IMR-90 (cell line): ENCODE measurements around the gene A4GALT. TPM values are rescaled to one million over a fixed set of nuclear protein-coding genes. Genes with fewer than 3 reads are reported as not detected.

Experiments
- ATAC-seq: fragments of 200-7000 bp; cut with Tn5 transposase; 2 replicates; pipeline ENCODE4 v1.9.1; 2020; ENCODE audit warnings: low read depth, mild to moderate bottlenecking, moderate library complexity
- BruUV-seq: library from RNA; stranded (reverse); fragments of 400-500 nt; replicated peaks from 2 replicates; lab custom pipeline; 2021; lab: Mats Ljungman, UMichigan
- CTCF ChIA-PET: fragments of 300-600 bp; formaldehyde crosslinking; extraction: SDS; loops from one replicate; lab custom pipeline; 2021; ENCODE audit warnings: antibody characterized with exemption; lab: Yijun Ruan, JAX
- POLR2A ChIA-PET: fragments of 300-600 bp; sonication (Branson Sonifier 250); formaldehyde crosslinking; loops from one replicate; lab custom pipeline; 2022; ENCODE audit warnings: antibody characterized with exemption; ENCODE audit not compliant: unreplicated experiment; lab: Charles Lee
- DNase-seq: peaks from one replicate; pipeline ENCODE4 v3.0.0; 2013
- H2AFZ ChIP-seq: replicated peaks from 2 replicates; pipeline ENCODE3; 2013; ENCODE audit warnings: low read length, mild to moderate bottlenecking; ENCODE audit not compliant: poor library complexity
- H2AK5ac ChIP-seq: 2 replicates; pipeline ENCODE4 v1.6.1; 2013; ENCODE audit warnings: low read depth, low read length, inconsistent platforms
- H2AK9ac ChIP-seq: replicated peaks from 2 replicates; pipeline ENCODE3; 2013; ENCODE audit warnings: mild to moderate bottlenecking, low read depth, low read length, moderate library complexity; ENCODE audit not compliant: poor library complexity
- H2BK120ac ChIP-seq: 2 replicates; pipeline ENCODE4 v1.6.1; 2013; ENCODE audit warnings: low read depth, low read length, inconsistent platforms
- H2BK15ac ChIP-seq: 3 replicates; pipeline ENCODE4 v1.6.1; 2013; ENCODE audit warnings: low read depth, low read length, inconsistent platforms
- H2BK20ac ChIP-seq: 2 replicates; pipeline ENCODE4 v1.6.1; 2013; ENCODE audit warnings: low read depth, mild to moderate bottlenecking, inconsistent platforms, low read length, moderate library complexity
- H2BK5ac ChIP-seq: 2 replicates; pipeline ENCODE4 v1.6.1; 2013; ENCODE audit warnings: mild to moderate bottlenecking, low read depth, low read length, inconsistent platforms; ENCODE audit not compliant: poor library complexity, severe bottlenecking
- H3K14ac ChIP-seq: replicated peaks from 2 replicates; pipeline ENCODE4 v1.6.1; 2013; ENCODE audit warnings: low read depth, low read length, inconsistent platforms
- H3K18ac ChIP-seq: 2 replicates; pipeline ENCODE4 v1.6.1; 2013; ENCODE audit warnings: low read depth, low read length, control low read depth
- H3K23ac ChIP-seq: 2 replicates; pipeline ENCODE4 v1.6.1; 2013; ENCODE audit warnings: low read depth, low read length, inconsistent platforms
- H3K27ac ChIP-seq: 2 replicates; pipeline ENCODE4 v1.5.1; 2013; ENCODE audit warnings: mild to moderate bottlenecking, control low read depth, low read length; ENCODE audit not compliant: insufficient read depth
- H3K27me3 ChIP-seq: 2 replicates; pipeline ENCODE4 v1.6.1; 2013; ENCODE audit warnings: low read length; ENCODE audit not compliant: control insufficient read depth, insufficient read depth
- H3K36me3 ChIP-seq: 2 replicates; pipeline ENCODE4 v1.6.1; 2013; ENCODE audit warnings: low read length, mixed read lengths; ENCODE audit not compliant: control insufficient read depth, insufficient read depth
- H3K4ac ChIP-seq: 2 replicates; pipeline ENCODE4 v1.6.1; 2013; ENCODE audit warnings: low read depth, low read length, inconsistent platforms
- H3K4me1 ChIP-seq: 2 replicates; pipeline ENCODE4 v1.6.1; 2013; ENCODE audit warnings: low read length, mixed read lengths; ENCODE audit not compliant: control insufficient read depth, insufficient read depth
- H3K4me2 ChIP-seq: 2 replicates; pipeline ENCODE4 v1.6.1; 2013; ENCODE audit warnings: low read depth, mild to moderate bottlenecking, control low read depth, low read length, moderate library complexity
- H3K4me3 ChIP-seq: 2 replicates; pipeline ENCODE4 v1.5.1; 2013; ENCODE audit warnings: low read depth, mild to moderate bottlenecking, control low read depth, low read length, moderate library complexity; ENCODE audit not compliant: insufficient read depth
- H3K56ac ChIP-seq: 2 replicates; pipeline ENCODE4 v1.6.1; 2013; ENCODE audit warnings: low read length, inconsistent platforms; ENCODE audit not compliant: insufficient read depth; ENCODE audit errors: extremely low read depth
- H3K79me1 ChIP-seq, 2 experiments: 2 replicates each; pipeline ENCODE4 v1.6.1; 2013; ENCODE audit warnings: low read length in 2 of 2, inconsistent platforms in 1 of 2, low read depth in 1 of 2
- H3K9ac ChIP-seq: 2 replicates; pipeline ENCODE4 v1.6.1; 2013; ENCODE audit warnings: low read depth, low read length, control low read depth
- H3K9me1 ChIP-seq: 2 replicates; pipeline ENCODE4 v1.6.1; 2013; ENCODE audit warnings: low read length, inconsistent platforms; ENCODE audit not compliant: insufficient read depth
- H3K9me3 ChIP-seq: 2 replicates; pipeline ENCODE4 v1.6.1; 2013; ENCODE audit warnings: low read length; ENCODE audit not compliant: control insufficient read depth, insufficient read depth
- H4K20me1 ChIP-seq: 2 replicates; pipeline ENCODE4 v1.6.1; 2013; ENCODE audit warnings: low read length, inconsistent platforms; ENCODE audit not compliant: insufficient read depth
- H4K5ac ChIP-seq: 2 replicates; pipeline ENCODE4 v1.6.1; 2013; ENCODE audit warnings: mild to moderate bottlenecking, low read depth, low read length, control low read depth
- H4K8ac ChIP-seq, 2 experiments: 2 replicates each; pipeline ENCODE4 v1.6.1; 2013; ENCODE audit warnings: low read depth in 2 of 2, low read length in 2 of 2, control low read depth in 1 of 2, inconsistent platforms in 1 of 2
- H4K91ac ChIP-seq: 2 replicates; pipeline ENCODE4 v1.6.1; 2013; ENCODE audit warnings: low read depth, low read length, inconsistent platforms; ENCODE audit not compliant: insufficient read depth
- BHLHE40 ChIP-seq: fragments of 150-350 bp; IDR thresholded peaks from 2 replicates; pipeline ENCODE4 v1.6.1; 2016; ENCODE audit warnings: mild to moderate bottlenecking, low read depth, low read length
- CEBPB ChIP-seq: IDR thresholded peaks from 2 replicates; pipeline ENCODE4 v1.6.1; 2012; ENCODE audit warnings: low read depth, low read length, improper control_type of control experiment
- CHD1 ChIP-seq: IDR thresholded peaks from 2 replicates; pipeline ENCODE4 v1.6.1; 2012; ENCODE audit warnings: low read depth, low read length, improper control_type of control experiment
- FOS ChIP-seq: fragments of 150-350 bp; IDR thresholded peaks from 2 replicates; pipeline ENCODE4 v1.6.1; 2016; ENCODE audit warnings: low read depth, low read length
- MAFK ChIP-seq: IDR thresholded peaks from 2 replicates; pipeline ENCODE4 v1.6.1; 2012; ENCODE audit warnings: low read depth, low read length, improper control_type of control experiment
- MAZ ChIP-seq: IDR thresholded peaks from 2 replicates; pipeline ENCODE4 v1.6.1; 2012; ENCODE audit warnings: low read depth, mild to moderate bottlenecking, low read length, improper control_type of control experiment, moderate library complexity, borderline replicate concordance
- MXI1 ChIP-seq: IDR thresholded peaks from 2 replicates; pipeline ENCODE4 v1.6.1; 2012; ENCODE audit warnings: low read depth, mild to moderate bottlenecking, low read length, moderate library complexity, borderline replicate concordance
- NFE2L2 ChIP-seq: fragments of 150-350 bp; IDR thresholded peaks from 2 replicates; pipeline ENCODE4 v1.6.1; 2016; ENCODE audit warnings: low read depth, mild to moderate bottlenecking, low read length
- POLR2A ChIP-seq: IDR thresholded peaks from 2 replicates; pipeline ENCODE4 v1.6.1; 2012; ENCODE audit warnings: mild to moderate bottlenecking, low read depth, low read length
- RAD21 ChIP-seq: IDR thresholded peaks from 2 replicates; pipeline ENCODE4 v1.6.1; 2012; ENCODE audit warnings: low read length, improper control_type of control experiment
- RCOR1 ChIP-seq: IDR thresholded peaks from 2 replicates; pipeline ENCODE4 v1.6.1; 2012; ENCODE audit warnings: mild to moderate bottlenecking, low read length, improper control_type of control experiment; ENCODE audit not compliant: insufficient replicate concordance
- RFX5 ChIP-seq: IDR thresholded peaks from 2 replicates; pipeline ENCODE4 v1.8.0; 2012; ENCODE audit warnings: low read depth, mild to moderate bottlenecking, low read length, moderate library complexity
- SMC3 ChIP-seq: fragments of 150-350 bp; IDR thresholded peaks from 2 replicates; pipeline ENCODE4 v1.6.1; 2016; ENCODE audit warnings: low read depth, mild to moderate bottlenecking, antibody characterized with exemption, low read length, moderate library complexity
- WGBS, 2 experiments: methylation state at CpG; one replicate each; pipeline versions ENCODE4 v1.1.5 to v1.1.7; 2013; ENCODE audit warnings: missing lambda C conversion rate in 2 of 2; ENCODE audit not compliant: insufficient read length in 1 of 2; ENCODE audit errors: extremely low coverage in 2 of 2; 5-methylcytosine and 5-hydroxymethylcytosine counted together
- dilution Hi-C: fragments of 300-500 bp; cut with HindIII; formaldehyde crosslinking; loops from one replicate; pipeline ENCODE4 v1.14.3; 2018; ENCODE audit warnings: low sequenced_read_pairs; ENCODE audit not compliant: unreplicated experiment
- in situ Hi-C: fragments of 300-500 bp; cut with MboI; formaldehyde crosslinking; loops from 3 replicates; pipeline ENCODE4 v1.14.3; 2019; ENCODE audit warnings: low sequenced_read_pairs, inconsistent platforms, mixed read lengths
- intact Hi-C: fragments of 100-400 bp; cut with micrococcal nuclease; formaldehyde crosslinking; loops from 2 replicates; pipeline ENCODE4 v1.10.0; 2022
- polyA plus RNA-seq, 3 experiments: library from polyadenylated mRNA; depleted of rRNA; stranded (reverse); fragments of >200 nt; gene quantifications; 2 replicates each; pipeline ENCODE4 v1.2.3, GENCODE V29; 2012; ENCODE audit warnings: low replicate concordance in 1 of 3
- total RNA-seq: library from RNA; depleted of rRNA; stranded (reverse); fragments of >200 nt; gene quantifications from 2 replicates; pipeline ENCODE4 v1.2.3, GENCODE V29; 2012
- TF ChIP-seq, protein P1 (sequence below): fragments of 150-350 bp; IDR thresholded peaks from 2 replicates; pipeline ENCODE4 v1.6.1; 2017; ENCODE audit warnings: mild to moderate bottlenecking, antibody characterized with exemption, low read length, low read depth
- TF ChIP-seq, protein P2 (sequence below): fragments of 150-350 bp; IDR thresholded peaks from 2 replicates; pipeline ENCODE4 v1.6.1; 2016; ENCODE audit warnings: low read depth, mild to moderate bottlenecking, low read length, moderate library complexity, borderline replicate concordance
- TF ChIP-seq, protein P3 (sequence below): conservative IDR thresholded peaks from 2 replicates; pipeline ENCODE4 v1.5.1; 2012; ENCODE audit warnings: mild to moderate bottlenecking, low read depth, low read length, improper control_type of control experiment

The A4GALT gene
- total and polyA plus RNA-seq, 2 of the 4 experiments (the other 2 are of a cell fraction), result 1.6 to 6.1 TPM

DNA sequence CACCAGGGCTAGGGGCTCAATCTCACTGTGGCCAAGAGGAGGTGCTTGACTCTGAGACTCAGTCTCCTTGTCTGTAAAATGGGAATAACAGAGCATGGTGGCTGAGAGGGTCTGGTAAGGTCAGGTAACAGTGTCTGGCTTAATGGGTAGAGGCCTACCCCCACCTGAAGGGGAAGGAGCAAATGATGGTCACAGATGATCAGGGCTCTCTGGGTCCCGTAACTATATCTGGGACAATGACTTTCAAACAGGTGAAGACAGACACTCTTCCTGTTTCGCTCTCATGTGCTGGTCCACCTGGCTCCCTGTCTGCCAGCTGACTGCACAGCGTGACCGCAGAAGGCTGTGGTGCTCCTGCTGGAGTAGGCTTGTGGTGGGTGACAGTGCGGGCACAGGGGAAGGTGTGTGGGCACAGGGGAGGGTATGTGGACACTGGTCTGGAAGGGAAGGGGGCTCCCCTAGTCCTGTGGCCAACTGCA, 4.0 kb downstream of the A4GALT start:
- Histone ChIP-seq H3K4me3 (no peak overlapping the region), H3K27ac (no peak overlapping the region), H3K79me1 (peaks cover 17 to 76% of the 10 kb centered on the region in 2 experiments; a peak in 3 of 4 replicates), H3K9me1 (peaks cover 17% of the 10 kb centered on the region; the same call in 1 of the 2 replicates), H2BK120ac (no peak overlapping the region), H2BK5ac (no peak overlapping the region), H3K18ac (no peak overlapping the region), H3K23ac (no peak overlapping the region), H3K4me2 (no peak overlapping the region), H3K4me1 (peaks cover 13% of the 10 kb centered on the region), H3K27me3 (no peaks in the 10 kb centered on the region), H4K20me1 (peaks cover 44% of the 10 kb centered on the region), H3K4ac (peak overlapping the region; percentile 41), H2BK15ac (no peak overlapping the region), H2BK20ac (no peak overlapping the region), H4K91ac (no peak overlapping the region), H2AK5ac (peak overlapping the region; percentile 51), H2AK9ac (no peak overlapping the region), H3K14ac (no peak overlapping the region), H4K5ac (no peak overlapping the region), H4K8ac (no peak overlapping the region), H2AFZ (no peak overlapping the region), H3K56ac (no peak overlapping the region), H3K36me3 (peaks cover 4% of the 10 kb centered on the region), H3K9ac (no peak overlapping the region), H3K9me3 (no peaks in the 10 kb centered on the region)
- no peak for ATAC-seq
- intact Hi-C loops (no loop called here), dilution Hi-C loops (no loop called here), in situ Hi-C loops (no loop called here)
- POLR2A ChIA-PET, result no interaction called here
- no peak for DNase-seq
- TF ChIP-seq CEBPB (no peak), CHD1 (no peak), BHLHE40 (no peak), RFX5 (no peak), MAZ (no peak), RCOR1 (no peak), MAFK (no peak), FOS (no peak), RAD21 (no peak), NFE2L2 (no peak), POLR2A (no peak), SMC3 (no peak), MXI1 (no peak)
- TF ChIP-seq, protein P1, sequence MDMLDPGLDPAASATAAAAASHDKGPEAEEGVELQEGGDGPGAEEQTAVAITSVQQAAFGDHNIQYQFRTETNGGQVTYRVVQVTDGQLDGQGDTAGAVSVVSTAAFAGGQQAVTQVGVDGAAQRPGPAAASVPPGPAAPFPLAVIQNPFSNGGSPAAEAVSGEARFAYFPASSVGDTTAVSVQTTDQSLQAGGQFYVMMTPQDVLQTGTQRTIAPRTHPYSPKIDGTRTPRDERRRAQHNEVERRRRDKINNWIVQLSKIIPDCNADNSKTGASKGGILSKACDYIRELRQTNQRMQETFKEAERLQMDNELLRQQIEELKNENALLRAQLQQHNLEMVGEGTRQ, result no peak
- TF ChIP-seq, protein P2, sequence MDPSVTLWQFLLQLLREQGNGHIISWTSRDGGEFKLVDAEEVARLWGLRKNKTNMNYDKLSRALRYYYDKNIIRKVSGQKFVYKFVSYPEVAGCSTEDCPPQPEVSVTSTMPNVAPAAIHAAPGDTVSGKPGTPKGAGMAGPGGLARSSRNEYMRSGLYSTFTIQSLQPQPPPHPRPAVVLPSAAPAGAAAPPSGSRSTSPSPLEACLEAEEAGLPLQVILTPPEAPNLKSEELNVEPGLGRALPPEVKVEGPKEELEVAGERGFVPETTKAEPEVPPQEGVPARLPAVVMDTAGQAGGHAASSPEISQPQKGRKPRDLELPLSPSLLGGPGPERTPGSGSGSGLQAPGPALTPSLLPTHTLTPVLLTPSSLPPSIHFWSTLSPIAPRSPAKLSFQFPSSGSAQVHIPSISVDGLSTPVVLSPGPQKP, result no peak
- TF ChIP-seq, protein P3, sequence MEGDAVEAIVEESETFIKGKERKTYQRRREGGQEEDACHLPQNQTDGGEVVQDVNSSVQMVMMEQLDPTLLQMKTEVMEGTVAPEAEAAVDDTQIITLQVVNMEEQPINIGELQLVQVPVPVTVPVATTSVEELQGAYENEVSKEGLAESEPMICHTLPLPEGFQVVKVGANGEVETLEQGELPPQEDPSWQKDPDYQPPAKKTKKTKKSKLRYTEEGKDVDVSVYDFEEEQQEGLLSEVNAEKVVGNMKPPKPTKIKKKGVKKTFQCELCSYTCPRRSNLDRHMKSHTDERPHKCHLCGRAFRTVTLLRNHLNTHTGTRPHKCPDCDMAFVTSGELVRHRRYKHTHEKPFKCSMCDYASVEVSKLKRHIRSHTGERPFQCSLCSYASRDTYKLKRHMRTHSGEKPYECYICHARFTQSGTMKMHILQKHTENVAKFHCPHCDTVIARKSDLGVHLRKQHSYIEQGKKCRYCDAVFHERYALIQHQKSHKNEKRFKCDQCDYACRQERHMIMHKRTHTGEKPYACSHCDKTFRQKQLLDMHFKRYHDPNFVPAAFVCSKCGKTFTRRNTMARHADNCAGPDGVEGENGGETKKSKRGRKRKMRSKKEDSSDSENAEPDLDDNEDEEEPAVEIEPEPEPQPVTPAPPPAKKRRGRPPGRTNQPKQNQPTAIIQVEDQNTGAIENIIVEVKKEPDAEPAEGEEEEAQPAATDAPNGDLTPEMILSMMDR, result no peak
- CTCF ChIA-PET, result no interaction called here
- no TSS peak for BruUV-seq
- 100% methylated on average over 1 of the region's 5 CpGs; no CpG with 5 or more reads in 1 of the 2 experiments for WGBS, 2 experiments
